HepG2 (cell line): ENCODE results near the gene NCOA6. TPM values are rescaled to one million over a fixed set of nuclear protein-coding genes. Genes with fewer than 3 reads are reported as not detected.

Experiments
- BRCA1 ChIP-seq: sonication (generic); formaldehyde crosslinking; IDR thresholded peaks from 2 replicates; pipeline ENCODE4 v1.4.0; 2020; ENCODE audit warnings: missing genetic modification reagents
- MEF2D ChIP-seq: sonication (generic); formaldehyde crosslinking; IDR thresholded peaks from 2 replicates; pipeline ENCODE4 v1.5.1; 2020; ENCODE audit warnings: mild to moderate bottlenecking, missing genetic modification reagents
- SPEN ChIP-seq: sonication (generic); formaldehyde crosslinking; IDR thresholded peaks from 2 replicates; pipeline ENCODE4 v1.5.1; 2020; ENCODE audit warnings: low read depth, mild to moderate bottlenecking, missing genetic modification reagents
- TOPORS ChIP-seq: sonication (generic); formaldehyde crosslinking; IDR thresholded peaks from 2 replicates; pipeline ENCODE4 v1.8.0; 2023; ENCODE audit warnings: mild to moderate bottlenecking, missing genetic modification reagents
- ZFP36L2 ChIP-seq: sonication (generic); formaldehyde crosslinking; IDR thresholded peaks from 2 replicates; pipeline ENCODE4 v1.4.0; 2020; ENCODE audit warnings: missing genetic modification reagents
- ZNF34 ChIP-seq: sonication (generic); formaldehyde crosslinking; IDR thresholded peaks from 2 replicates; pipeline ENCODE4 v1.4.0; 2020; ENCODE audit warnings: mild to moderate bottlenecking, missing genetic modification reagents, borderline replicate concordance
- polyA plus RNA-seq, 8 experiments: library from polyadenylated mRNA; depleted of rRNA in 3 of 8; stranded (reverse) in 7 of 8; unstranded in 1 of 8; fragments of >200 nt; fragmentation: Illumina TruSeq in 4 of 8; extraction: Trizol in 4 of 8; gene quantifications; 2 replicates each; pipeline versions ENCODE4 v1.2.1 to v1.2.3, GENCODE V29; 2011 to 2016; ENCODE audit warnings: low read depth in 4 of 8, missing spikeins in 1 of 8, mixed read lengths in 1 of 8; ENCODE audit not compliant: insufficient read depth in 1 of 8
- total RNA-seq, 5 experiments: library from RNA; depleted of rRNA; stranded (reverse); fragments of >200 nt; fragmentation: Illumina TruSeq; extraction: Trizol; gene quantifications; 2 replicates each; pipeline ENCODE4 v1.2.3, GENCODE V29; 2016; ENCODE audit warnings: low read depth in 1 of 5
- TF ChIP-seq, protein P1 (sequence below), 2 experiments: sonication (generic) in 1 of 2; formaldehyde crosslinking in 1 of 2; IDR thresholded peaks; 2 replicates each; pipeline versions ENCODE4 v1.4.0 to v1.6.1; 2018 to 2020; ENCODE audit warnings: missing genetic modification reagents in 2 of 2, borderline replicate concordance in 1 of 2, low read depth in 1 of 2, mild to moderate bottlenecking in 1 of 2, missing biosample characterization in 1 of 2
- TF ChIP-seq, protein P2 (sequence below): sonication (generic); formaldehyde crosslinking; IDR thresholded peaks from 2 replicates; pipeline ENCODE4 v1.4.0; 2020; ENCODE audit warnings: missing genetic modification reagents; ENCODE audit errors: not compliant biosample characterization
- TF ChIP-seq, protein P3 (sequence below): IDR thresholded peaks from 2 replicates; pipeline ENCODE4 v1.4.0; 2020; ENCODE audit warnings: mild to moderate bottlenecking, missing genetic modification reagents
- TF ChIP-seq, protein P4 (sequence below): sonication (generic); IDR thresholded peaks from 2 replicates; pipeline ENCODE4 v1.6.1; 2016; ENCODE audit warnings: low read depth, borderline replicate concordance
- TF ChIP-seq, protein P5 (sequence below): sonication (generic); formaldehyde crosslinking; IDR thresholded peaks from 2 replicates; pipeline ENCODE4 v1.4.0; 2020; ENCODE audit warnings: mild to moderate bottlenecking, missing genetic modification reagents, borderline replicate concordance

Gene NCOA6
- total and polyA plus RNA-seq, 2 of the 13 experiments (the other 11 are each of a cell fraction or from before 2014, with no cell fraction given) = 11.2 to 29.3 TPM

DNA sequence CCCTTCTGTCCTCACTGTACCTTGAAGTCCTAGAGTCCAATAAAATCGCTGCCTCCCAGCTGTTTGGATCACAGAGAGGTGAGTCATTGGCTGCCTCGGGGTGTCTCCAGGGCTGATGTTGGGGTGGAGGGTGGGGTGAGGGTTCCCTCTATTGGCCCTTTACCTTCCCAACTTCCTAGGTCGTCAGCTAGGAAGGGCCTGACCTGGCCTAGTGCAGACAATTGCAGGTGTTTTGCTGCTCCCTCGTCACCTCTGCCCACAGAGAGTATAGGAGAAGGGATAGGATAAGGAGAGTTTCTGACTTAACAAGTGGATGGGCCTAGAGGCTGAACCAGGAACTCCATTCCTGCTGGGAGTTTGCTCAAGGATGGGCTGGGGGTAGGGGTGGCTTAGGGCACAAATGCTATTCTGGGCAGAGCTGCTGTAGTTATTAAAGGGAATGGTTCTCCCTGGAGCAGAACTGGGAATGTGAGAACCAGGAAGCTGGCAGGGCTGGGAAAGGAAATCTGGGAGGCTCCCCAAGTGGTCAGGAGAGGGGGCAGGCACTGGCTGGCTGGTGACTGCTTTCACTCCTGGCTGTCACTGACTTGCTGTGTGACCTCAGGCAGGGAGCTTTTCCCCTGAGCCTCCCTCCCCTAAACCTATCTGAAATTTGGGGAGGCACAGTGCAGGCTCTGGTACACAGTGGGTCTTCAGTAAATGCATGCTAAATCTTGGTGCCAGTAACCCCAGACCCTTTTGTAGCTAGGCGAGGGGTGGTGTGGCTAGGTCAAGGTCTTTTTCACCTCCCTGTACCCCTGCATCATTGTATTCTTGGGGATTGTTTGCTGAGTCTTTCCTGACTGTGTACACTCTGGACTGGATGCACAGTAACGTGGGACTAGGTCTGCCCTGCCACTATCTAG is 119.8 kb downstream of the NCOA6 start (continued):
- TF ChIP-seq, protein P1, sequence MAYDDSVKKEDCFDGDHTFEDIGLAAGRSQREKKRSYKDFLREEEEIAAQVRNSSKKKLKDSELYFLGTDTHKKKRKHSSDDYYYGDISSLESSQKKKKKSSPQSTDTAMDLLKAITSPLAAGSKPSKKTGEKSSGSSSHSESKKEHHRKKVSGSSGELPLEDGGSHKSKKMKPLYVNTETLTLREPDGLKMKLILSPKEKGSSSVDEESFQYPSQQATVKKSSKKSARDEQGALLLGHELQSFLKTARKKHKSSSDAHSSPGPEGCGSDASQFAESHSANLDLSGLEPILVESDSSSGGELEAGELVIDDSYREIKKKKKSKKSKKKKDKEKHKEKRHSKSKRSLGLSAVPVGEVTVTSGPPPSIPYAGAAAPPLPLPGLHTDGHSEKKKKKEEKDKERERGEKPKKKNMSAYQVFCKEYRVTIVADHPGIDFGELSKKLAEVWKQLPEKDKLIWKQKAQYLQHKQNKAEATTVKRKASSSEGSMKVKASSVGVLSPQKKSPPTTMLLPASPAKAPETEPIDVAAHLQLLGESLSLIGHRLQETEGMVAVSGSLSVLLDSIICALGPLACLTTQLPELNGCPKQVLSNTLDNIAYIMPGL (CRISPR knock-in tag; IDR thresholded peaks at IDR 0.05; ENCODE audit: borderline replicate concordance in 1 of 2, low read depth in 1 of 2) = peak; percentile 23 to 73; a peak in 2 of 4 replicates
- TF ChIP-seq MEF2D (CRISPR knock-in tag) (no peak), BRCA1 (CRISPR knock-in tag) (peak; percentile 28; the same call in 1 of the 2 replicates), ZFP36L2 (CRISPR knock-in tag) (no peak), SPEN (CRISPR knock-in tag) (peak; percentile 54; the same call in 1 of the 2 replicates), ZNF34 (CRISPR knock-in tag) (no peak), TOPORS (no peak)
- TF ChIP-seq, protein P2, sequence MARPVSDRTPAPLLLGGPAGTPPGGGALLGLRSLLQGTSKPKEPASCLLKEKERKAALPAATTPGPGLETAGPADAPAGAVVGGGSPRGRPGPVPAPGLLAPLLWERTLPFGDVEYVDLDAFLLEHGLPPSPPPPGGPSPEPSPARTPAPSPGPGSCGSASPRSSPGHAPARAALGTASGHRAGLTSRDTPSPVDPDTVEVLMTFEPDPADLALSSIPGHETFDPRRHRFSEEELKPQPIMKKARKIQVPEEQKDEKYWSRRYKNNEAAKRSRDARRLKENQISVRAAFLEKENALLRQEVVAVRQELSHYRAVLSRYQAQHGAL = no peak
- TF ChIP-seq, protein P3, sequence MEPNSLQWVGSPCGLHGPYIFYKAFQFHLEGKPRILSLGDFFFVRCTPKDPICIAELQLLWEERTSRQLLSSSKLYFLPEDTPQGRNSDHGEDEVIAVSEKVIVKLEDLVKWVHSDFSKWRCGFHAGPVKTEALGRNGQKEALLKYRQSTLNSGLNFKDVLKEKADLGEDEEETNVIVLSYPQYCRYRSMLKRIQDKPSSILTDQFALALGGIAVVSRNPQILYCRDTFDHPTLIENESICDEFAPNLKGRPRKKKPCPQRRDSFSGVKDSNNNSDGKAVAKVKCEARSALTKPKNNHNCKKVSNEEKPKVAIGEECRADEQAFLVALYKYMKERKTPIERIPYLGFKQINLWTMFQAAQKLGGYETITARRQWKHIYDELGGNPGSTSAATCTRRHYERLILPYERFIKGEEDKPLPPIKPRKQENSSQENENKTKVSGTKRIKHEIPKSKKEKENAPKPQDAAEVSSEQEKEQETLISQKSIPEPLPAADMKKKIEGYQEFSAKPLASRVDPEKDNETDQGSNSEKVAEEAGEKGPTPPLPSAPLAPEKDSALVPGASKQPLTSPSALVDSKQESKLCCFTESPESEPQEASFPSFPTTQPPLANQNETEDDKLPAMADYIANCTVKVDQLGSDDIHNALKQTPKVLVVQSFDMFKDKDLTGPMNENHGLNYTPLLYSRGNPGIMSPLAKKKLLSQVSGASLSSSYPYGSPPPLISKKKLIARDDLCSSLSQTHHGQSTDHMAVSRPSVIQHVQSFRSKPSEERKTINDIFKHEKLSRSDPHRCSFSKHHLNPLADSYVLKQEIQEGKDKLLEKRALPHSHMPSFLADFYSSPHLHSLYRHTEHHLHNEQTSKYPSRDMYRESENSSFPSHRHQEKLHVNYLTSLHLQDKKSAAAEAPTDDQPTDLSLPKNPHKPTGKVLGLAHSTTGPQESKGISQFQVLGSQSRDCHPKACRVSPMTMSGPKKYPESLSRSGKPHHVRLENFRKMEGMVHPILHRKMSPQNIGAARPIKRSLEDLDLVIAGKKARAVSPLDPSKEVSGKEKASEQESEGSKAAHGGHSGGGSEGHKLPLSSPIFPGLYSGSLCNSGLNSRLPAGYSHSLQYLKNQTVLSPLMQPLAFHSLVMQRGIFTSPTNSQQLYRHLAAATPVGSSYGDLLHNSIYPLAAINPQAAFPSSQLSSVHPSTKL = peak; percentile 56
- TF ChIP-seq, protein P4, sequence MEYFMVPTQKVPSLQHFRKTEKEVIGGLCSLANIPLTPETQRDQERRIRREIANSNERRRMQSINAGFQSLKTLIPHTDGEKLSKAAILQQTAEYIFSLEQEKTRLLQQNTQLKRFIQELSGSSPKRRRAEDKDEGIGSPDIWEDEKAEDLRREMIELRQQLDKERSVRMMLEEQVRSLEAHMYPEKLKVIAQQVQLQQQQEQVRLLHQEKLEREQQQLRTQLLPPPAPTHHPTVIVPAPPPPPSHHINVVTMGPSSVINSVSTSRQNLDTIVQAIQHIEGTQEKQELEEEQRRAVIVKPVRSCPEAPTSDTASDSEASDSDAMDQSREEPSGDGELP = peak; percentile 90
- TF ChIP-seq, protein P5, sequence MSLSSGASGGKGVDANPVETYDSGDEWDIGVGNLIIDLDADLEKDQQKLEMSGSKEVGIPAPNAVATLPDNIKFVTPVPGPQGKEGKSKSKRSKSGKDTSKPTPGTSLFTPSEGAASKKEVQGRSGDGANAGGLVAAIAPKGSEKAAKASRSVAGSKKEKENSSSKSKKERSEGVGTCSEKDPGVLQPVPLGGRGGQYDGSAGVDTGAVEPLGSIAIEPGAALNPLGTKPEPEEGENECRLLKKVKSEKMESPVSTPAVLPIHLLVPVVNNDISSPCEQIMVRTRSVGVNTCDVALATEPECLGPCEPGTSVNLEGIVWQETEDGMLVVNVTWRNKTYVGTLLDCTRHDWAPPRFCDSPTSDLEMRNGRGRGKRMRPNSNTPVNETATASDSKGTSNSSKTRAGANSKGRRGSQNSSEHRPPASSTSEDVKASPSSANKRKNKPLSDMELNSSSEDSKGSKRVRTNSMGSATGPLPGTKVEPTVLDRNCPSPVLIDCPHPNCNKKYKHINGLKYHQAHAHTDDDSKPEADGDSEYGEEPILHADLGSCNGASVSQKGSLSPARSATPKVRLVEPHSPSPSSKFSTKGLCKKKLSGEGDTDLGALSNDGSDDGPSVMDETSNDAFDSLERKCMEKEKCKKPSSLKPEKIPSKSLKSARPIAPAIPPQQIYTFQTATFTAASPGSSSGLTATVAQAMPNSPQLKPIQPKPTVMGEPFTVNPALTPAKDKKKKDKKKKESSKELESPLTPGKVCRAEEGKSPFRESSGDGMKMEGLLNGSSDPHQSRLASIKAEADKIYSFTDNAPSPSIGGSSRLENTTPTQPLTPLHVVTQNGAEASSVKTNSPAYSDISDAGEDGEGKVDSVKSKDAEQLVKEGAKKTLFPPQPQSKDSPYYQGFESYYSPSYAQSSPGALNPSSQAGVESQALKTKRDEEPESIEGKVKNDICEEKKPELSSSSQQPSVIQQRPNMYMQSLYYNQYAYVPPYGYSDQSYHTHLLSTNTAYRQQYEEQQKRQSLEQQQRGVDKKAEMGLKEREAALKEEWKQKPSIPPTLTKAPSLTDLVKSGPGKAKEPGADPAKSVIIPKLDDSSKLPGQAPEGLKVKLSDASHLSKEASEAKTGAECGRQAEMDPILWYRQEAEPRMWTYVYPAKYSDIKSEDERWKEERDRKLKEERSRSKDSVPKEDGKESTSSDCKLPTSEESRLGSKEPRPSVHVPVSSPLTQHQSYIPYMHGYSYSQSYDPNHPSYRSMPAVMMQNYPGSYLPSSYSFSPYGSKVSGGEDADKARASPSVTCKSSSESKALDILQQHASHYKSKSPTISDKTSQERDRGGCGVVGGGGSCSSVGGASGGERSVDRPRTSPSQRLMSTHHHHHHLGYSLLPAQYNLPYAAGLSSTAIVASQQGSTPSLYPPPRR (CRISPR knock-in tag) = no peak
